ENCODE measurements around the gene ACRV1.

The ACRV1 gene

DNA sequence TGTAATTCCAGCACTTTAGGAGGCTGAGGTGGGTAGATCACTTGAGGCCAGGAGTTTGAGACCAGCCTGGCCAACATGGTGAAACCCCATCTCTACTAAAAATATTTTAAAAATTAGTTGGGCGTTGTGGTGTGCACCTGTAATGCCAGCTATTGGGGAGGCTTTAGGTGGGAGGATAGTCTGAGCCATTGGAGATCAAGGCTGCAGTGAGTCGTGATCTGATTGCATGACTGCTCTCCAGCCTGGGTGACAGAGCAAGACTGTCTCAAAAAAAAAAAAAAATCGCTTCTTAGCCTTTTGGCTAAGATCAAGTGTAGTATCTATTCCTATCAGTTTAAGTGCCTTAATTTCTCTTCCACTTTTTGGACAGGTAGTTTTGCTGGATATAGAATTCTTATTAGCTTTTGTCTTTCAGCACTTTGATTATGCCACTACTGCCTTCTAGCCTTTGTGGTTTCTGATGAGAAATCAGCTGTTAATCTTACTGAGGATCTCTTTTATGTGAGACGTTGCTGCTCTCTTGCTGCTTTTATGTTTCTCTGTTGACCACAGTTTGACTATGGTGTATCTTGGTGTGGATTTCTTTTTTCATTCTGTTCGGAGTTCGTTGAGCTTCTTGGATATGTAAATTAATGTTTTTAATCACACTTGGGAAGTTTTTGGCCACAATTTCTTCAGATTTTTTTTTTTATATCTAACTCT is 31.0 kb downstream of the ACRV1 start:
- TF ChIP-seq TCF12 (IDR thresholded peaks at IDR 0.05; ENCODE audit: low read depth) (no peak), CREB1 (IDR thresholded peaks at IDR 0.05; ENCODE audit: low read depth) (no peak), FOXM1 (IDR thresholded peaks at IDR 0.05; ENCODE audit: borderline replicate concordance, low read depth) (no peak)

DNA sequence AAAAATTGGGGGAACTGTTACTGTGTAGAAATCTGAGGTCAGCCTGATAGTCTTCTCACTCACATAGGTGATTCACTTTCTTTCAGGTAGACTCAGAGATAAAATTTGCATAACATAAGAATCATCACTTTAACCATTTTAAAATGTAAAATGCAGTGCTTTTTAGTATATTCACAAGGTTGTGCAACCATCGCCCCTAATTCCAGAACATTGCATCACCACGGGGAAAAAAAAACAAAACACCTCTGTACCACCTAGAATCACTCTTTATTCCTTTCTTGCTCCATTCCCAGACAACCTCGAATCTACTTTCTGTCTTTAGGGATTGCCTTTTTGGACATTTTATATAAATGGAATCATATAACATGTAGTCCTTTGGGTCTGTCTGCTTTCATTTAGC is 34.8 kb downstream of the ACRV1 start:
- TF ChIP-seq EGR1 (IDR thresholded peaks at IDR 0.05) (no peak), ZBTB7A (IDR thresholded peaks at IDR 0.05; ENCODE audit: low read depth) (no peak), TCF12 (IDR thresholded peaks at IDR 0.05; ENCODE audit: low read depth) (no peak), EP300 (IDR thresholded peaks at IDR 0.05; ENCODE audit: borderline replicate concordance) (no peak), CREB1 (IDR thresholded peaks at IDR 0.05; ENCODE audit: low read depth) (no peak), CEBPB (IDR thresholded peaks at IDR 0.05) (no peak), NFIC (IDR thresholded peaks at IDR 0.05) (no peak), YY1 (IDR thresholded peaks at IDR 0.05; ENCODE audit: low read depth) (no peak)

DNA sequence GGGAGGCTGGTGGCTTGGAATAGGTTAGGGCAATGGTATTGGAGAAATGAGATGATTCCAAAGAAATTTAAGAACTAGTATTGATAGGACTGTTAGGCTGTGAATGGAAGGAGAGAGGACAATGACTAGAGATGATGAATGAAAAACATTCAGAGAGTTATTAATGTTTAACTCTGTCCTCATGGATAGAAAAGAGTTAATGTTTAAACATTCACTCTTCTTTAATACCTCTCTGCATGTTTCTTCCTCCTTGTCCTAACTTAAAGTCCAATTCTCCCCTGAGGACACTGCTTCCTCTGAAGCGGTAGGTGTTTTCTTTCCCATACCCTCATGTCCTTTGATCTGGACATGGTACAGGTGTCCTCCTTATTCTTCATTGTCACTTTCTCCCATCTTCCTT is 42.3 kb downstream of the ACRV1 start:
- TF ChIP-seq ZBTB7A (IDR thresholded peaks at IDR 0.05; ENCODE audit: low read depth) (no peak), EGR1 (IDR thresholded peaks at IDR 0.05) (no peak), CREB1 (IDR thresholded peaks at IDR 0.05; ENCODE audit: low read depth) (no peak), RAD21 (IDR thresholded peaks at IDR 0.05; ENCODE audit: low read depth) (no peak), FOXM1 (IDR thresholded peaks at IDR 0.05; ENCODE audit: borderline replicate concordance, low read depth) (no peak), NFIC (IDR thresholded peaks at IDR 0.05) (no peak), EP300 (IDR thresholded peaks at IDR 0.05; ENCODE audit: borderline replicate concordance) (no peak), YY1 (IDR thresholded peaks at IDR 0.05; ENCODE audit: low read depth) (no peak), TEAD4 (IDR thresholded peaks at IDR 0.05) (no peak), TCF12 (IDR thresholded peaks at IDR 0.05; ENCODE audit: low read depth) (no peak), CEBPB (IDR thresholded peaks at IDR 0.05) (no peak), TAF1 (IDR thresholded peaks at IDR 0.05; ENCODE audit: low read depth) (no peak)
- TF ChIP-seq, protein P1, sequence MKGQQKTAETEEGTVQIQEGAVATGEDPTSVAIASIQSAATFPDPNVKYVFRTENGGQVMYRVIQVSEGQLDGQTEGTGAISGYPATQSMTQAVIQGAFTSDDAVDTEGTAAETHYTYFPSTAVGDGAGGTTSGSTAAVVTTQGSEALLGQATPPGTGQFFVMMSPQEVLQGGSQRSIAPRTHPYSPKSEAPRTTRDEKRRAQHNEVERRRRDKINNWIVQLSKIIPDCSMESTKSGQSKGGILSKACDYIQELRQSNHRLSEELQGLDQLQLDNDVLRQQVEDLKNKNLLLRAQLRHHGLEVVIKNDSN (IDR thresholded peaks at IDR 0.05), result no peak
- TF ChIP-seq, protein P2, sequence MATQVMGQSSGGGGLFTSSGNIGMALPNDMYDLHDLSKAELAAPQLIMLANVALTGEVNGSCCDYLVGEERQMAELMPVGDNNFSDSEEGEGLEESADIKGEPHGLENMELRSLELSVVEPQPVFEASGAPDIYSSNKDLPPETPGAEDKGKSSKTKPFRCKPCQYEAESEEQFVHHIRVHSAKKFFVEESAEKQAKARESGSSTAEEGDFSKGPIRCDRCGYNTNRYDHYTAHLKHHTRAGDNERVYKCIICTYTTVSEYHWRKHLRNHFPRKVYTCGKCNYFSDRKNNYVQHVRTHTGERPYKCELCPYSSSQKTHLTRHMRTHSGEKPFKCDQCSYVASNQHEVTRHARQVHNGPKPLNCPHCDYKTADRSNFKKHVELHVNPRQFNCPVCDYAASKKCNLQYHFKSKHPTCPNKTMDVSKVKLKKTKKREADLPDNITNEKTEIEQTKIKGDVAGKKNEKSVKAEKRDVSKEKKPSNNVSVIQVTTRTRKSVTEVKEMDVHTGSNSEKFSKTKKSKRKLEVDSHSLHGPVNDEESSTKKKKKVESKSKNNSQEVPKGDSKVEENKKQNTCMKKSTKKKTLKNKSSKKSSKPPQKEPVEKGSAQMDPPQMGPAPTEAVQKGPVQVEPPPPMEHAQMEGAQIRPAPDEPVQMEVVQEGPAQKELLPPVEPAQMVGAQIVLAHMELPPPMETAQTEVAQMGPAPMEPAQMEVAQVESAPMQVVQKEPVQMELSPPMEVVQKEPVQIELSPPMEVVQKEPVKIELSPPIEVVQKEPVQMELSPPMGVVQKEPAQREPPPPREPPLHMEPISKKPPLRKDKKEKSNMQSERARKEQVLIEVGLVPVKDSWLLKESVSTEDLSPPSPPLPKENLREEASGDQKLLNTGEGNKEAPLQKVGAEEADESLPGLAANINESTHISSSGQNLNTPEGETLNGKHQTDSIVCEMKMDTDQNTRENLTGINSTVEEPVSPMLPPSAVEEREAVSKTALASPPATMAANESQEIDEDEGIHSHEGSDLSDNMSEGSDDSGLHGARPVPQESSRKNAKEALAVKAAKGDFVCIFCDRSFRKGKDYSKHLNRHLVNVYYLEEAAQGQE (IDR thresholded peaks at IDR 0.05; ENCODE audit: low read depth), result no peak
- TF ChIP-seq, protein P3, sequence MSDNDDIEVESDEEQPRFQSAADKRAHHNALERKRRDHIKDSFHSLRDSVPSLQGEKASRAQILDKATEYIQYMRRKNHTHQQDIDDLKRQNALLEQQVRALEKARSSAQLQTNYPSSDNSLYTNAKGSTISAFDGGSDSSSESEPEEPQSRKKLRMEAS (IDR thresholded peaks at IDR 0.05), result no peak

DNA sequence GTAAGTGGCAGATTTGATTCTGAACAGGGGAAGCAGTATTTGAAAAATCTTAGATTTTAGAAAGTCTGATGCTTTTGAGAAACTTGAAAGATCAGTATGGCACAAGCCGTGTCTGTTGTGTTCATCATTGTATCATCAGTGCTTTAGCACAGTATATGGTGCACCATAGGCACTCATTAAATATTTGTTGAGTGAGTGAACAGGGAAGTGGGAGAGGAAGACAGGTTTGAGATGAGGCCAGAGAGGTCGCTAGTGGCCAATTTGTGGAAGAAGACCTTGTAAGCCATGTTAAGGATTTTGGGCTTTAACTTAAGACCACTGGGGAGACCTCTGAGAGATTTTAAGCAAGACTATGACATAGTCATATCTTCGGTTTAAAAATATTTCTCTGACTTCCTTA is 42.8 kb downstream of the ACRV1 start:
- TF ChIP-seq, protein P3 (IDR thresholded peaks at IDR 0.05), result no peak
- TF ChIP-seq, protein P2 (IDR thresholded peaks at IDR 0.05; ENCODE audit: low read depth), result no peak
- TF ChIP-seq TEAD4 (IDR thresholded peaks at IDR 0.05) (no peak), EP300 (IDR thresholded peaks at IDR 0.05; ENCODE audit: borderline replicate concordance) (no peak), YY1 (IDR thresholded peaks at IDR 0.05; ENCODE audit: low read depth) (no peak), EGR1 (IDR thresholded peaks at IDR 0.05) (no peak), CEBPB (IDR thresholded peaks at IDR 0.05) (no peak), TCF12 (IDR thresholded peaks at IDR 0.05; ENCODE audit: low read depth) (no peak), ZBTB7A (IDR thresholded peaks at IDR 0.05; ENCODE audit: low read depth) (no peak), NFIC (IDR thresholded peaks at IDR 0.05) (no peak), RAD21 (IDR thresholded peaks at IDR 0.05; ENCODE audit: low read depth) (no peak), FOXM1 (IDR thresholded peaks at IDR 0.05; ENCODE audit: borderline replicate concordance, low read depth) (no peak), CREB1 (IDR thresholded peaks at IDR 0.05; ENCODE audit: low read depth) (no peak), TAF1 (IDR thresholded peaks at IDR 0.05; ENCODE audit: low read depth) (no peak)
- TF ChIP-seq, protein P1 (IDR thresholded peaks at IDR 0.05), result no peak

DNA sequence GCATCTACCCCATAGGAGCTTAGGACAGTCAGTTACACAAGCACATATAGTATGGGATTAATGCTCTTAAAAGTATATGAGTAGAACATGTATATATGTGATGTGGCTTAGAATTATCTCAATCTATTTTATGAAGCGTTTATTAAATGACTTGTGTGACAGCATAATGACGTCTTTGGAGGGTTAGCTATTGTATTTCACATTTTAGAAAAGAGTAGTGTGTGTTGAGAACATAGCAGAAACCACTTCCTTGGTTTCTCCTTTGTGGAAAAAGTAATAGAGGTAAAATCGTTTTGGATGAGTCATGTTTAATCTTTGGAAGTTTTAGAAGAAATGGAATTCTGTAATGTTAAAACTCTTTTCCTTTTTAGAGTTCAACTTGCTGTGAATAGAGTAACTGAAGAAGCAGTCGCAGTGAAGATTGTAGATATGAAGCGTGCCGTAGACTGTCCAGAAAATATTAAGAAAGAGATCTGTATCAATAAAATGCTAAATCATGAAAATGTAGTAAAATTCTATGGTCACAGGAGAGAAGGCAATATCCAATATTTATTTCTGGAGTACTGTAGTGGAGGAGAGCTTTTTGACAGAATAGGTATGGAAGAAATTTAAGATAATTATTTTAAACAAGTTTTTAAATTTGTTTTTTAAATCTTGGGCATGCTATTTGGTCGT is 53.3 kb downstream of the ACRV1 start:
- TF ChIP-seq, protein P2 (IDR thresholded peaks at IDR 0.05; ENCODE audit: low read depth), result no peak
- TF ChIP-seq TCF12 (IDR thresholded peaks at IDR 0.05; ENCODE audit: low read depth) (no peak), CREB1 (IDR thresholded peaks at IDR 0.05; ENCODE audit: low read depth) (no peak), FOXM1 (IDR thresholded peaks at IDR 0.05; ENCODE audit: borderline replicate concordance, low read depth) (no peak)
- TF ChIP-seq, protein P1 (IDR thresholded peaks at IDR 0.05), result no peak
